GM12878 (cell line): ENCODE data around the gene UBA5. TPM values are rescaled to one million over a fixed set of nuclear protein-coding genes. Genes with fewer than 3 reads are reported as not detected.

Experiments
- ATAC-seq: fragments of 200-7000 bp; cut with Tn5 transposase; 3 replicates; pipeline ENCODE4 v1.9.1; 2020; ENCODE audit warnings: mild to moderate bottlenecking, moderate library complexity
- BruUV-seq: library from RNA; stranded (reverse); fragments of 400-500 nt; replicated peaks from 2 replicates; lab custom pipeline; 2021; lab: Mats Ljungman, UMichigan
- CTCF ChIA-PET: fragments of 300-600 bp; sonication (Branson Sonifier 250); formaldehyde crosslinking; extraction: SDS; loops from one replicate; lab custom pipeline; 2021; ENCODE audit warnings: inconsistent platforms; lab: Yijun Ruan, JAX
- POLR2A ChIA-PET: fragments of 350-600 bp; formaldehyde crosslinking; extraction: SDS; loops from one replicate; lab custom pipeline; 2021; ENCODE audit warnings: inconsistent platforms; lab: Charles Lee
- RAD21 ChIA-PET: fragments of 300-600 bp; sonication (Branson Sonifier 250); formaldehyde crosslinking; loops from one replicate; lab custom pipeline; 2023; ENCODE audit warnings: antibody characterized with exemption; ENCODE audit not compliant: unreplicated experiment; lab: Charles Lee
- SMC1A ChIA-PET: fragments of 300-600 bp; sonication (Branson Sonifier 250); formaldehyde crosslinking; loops from one replicate; lab custom pipeline; 2023; ENCODE audit not compliant: unreplicated experiment, uncharacterized antibody; lab: Charles Lee
- DNase-seq: peaks from one replicate; pipeline ENCODE4 v3.0.0-alpha.2; 2011; ENCODE audit warnings: low read depth, low spot score
- FAIRE-seq: peaks from 3 replicates; lab custom pipeline; 2011; peaks lifted over from hg19 to GRCh38; lab: Jason Lieb, UNC
- H2AFZ ChIP-seq: 2 replicates; pipeline ENCODE4 v1.6.0; 2011; ENCODE audit warnings: low read depth, low read length, control low read depth; ENCODE audit not compliant: control insufficient read depth
- H3K27ac ChIP-seq: 2 replicates; pipeline ENCODE4 v1.5.1; 2011; ENCODE audit warnings: control low read depth; ENCODE audit not compliant: control insufficient read depth, insufficient read depth
- H3K27me3 ChIP-seq, 2 experiments: replicated peaks in 1 of 2; 2 replicates each; pipeline versions ENCODE4 v1.6.0 to v1.6.1; 2011; ENCODE audit warnings: low read length in 1 of 2; ENCODE audit not compliant: control insufficient read depth in 2 of 2, insufficient read depth in 2 of 2
- H3K36me3 ChIP-seq, 2 experiments: 2 replicates each; pipeline ENCODE4 v1.5.1; 2011; ENCODE audit warnings: low read length in 1 of 2; ENCODE audit not compliant: control insufficient read depth in 2 of 2, insufficient read depth in 2 of 2
- H3K4me1 ChIP-seq: 2 replicates; pipeline ENCODE4 v1.6.1; 2011; ENCODE audit warnings: mild to moderate bottlenecking, low read length, moderate library complexity, mixed read lengths; ENCODE audit not compliant: control insufficient read depth, insufficient read depth
- H3K4me2 ChIP-seq: 2 replicates; pipeline ENCODE4 v1.6.0; 2011; ENCODE audit warnings: control low read depth; ENCODE audit not compliant: control insufficient read depth, insufficient read depth
- H3K4me3 ChIP-seq: fragments of 200-600 bp; sonication (generic); 2 replicates; pipeline ENCODE4 v1.5.1; 2016
- H3K79me2 ChIP-seq: 2 replicates; pipeline ENCODE4 v1.6.0; 2011; ENCODE audit warnings: low read length; ENCODE audit not compliant: control insufficient read depth, insufficient read depth
- H3K9ac ChIP-seq: 2 replicates; pipeline ENCODE4 v1.8.0; 2011; ENCODE audit warnings: low read length, control low read depth, mixed read lengths; ENCODE audit not compliant: control insufficient read depth, insufficient read depth
- H3K9me3 ChIP-seq: replicated peaks from 3 replicates; pipeline ENCODE4 v1.5.1; 2011; ENCODE audit warnings: mild to moderate bottlenecking, low read length; ENCODE audit not compliant: control insufficient read depth, insufficient read depth
- H4K20me1 ChIP-seq: 2 replicates; pipeline ENCODE4 v1.6.0; 2011; ENCODE audit not compliant: control insufficient read depth, insufficient read depth
- CBX5 ChIP-seq: sonication (generic); IDR thresholded peaks from 2 replicates; pipeline ENCODE4 v1.6.1; 2016; ENCODE audit warnings: low read depth, moderate library complexity, mild to moderate bottlenecking, inconsistent platforms
- CHD4 ChIP-seq: fragments of 200-600 bp; sonication (generic); IDR thresholded peaks from 2 replicates; pipeline ENCODE4 v1.6.1; 2016; ENCODE audit warnings: mild to moderate bottlenecking
- MEF2A ChIP-seq: IDR thresholded peaks from 2 replicates; pipeline ENCODE4 v1.6.1; 2011; ENCODE audit warnings: low read depth, mild to moderate bottlenecking, low read length, moderate library complexity; ENCODE audit not compliant: insufficient read depth
- ZNF384 ChIP-seq: IDR thresholded peaks from 2 replicates; pipeline ENCODE4 v1.6.1; 2012; ENCODE audit warnings: low read depth, mild to moderate bottlenecking, low read length, improper control_type of control experiment, borderline replicate concordance
- ZSCAN29 ChIP-seq: fragments of 450-650 bp; IDR thresholded peaks from 2 replicates; pipeline ENCODE4 v1.6.1; 2017; ENCODE audit warnings: mild to moderate bottlenecking, moderate library complexity
- WGBS: methylation state at CpG from one replicate; pipeline ENCODE4 v1.1.6; 2016; ENCODE audit warnings: low lambda C conversion rate; ENCODE audit not compliant: insufficient replicate concordance, insufficient coverage; ENCODE audit errors: missing lambda C conversion rate; 5-methylcytosine and 5-hydroxymethylcytosine counted together
- in situ Hi-C: fragments of 300-500 bp; cut with MboI; formaldehyde crosslinking; loops from 9 replicates; pipeline ENCODE4 v1.14.3; 2018; ENCODE audit warnings: mixed read lengths
- intact Hi-C: fragments of 100-400 bp; cut with micrococcal nuclease; formaldehyde crosslinking; loops from one replicate; pipeline ENCODE4 v1.14.2; 2022; ENCODE audit not compliant: unreplicated experiment
- polyA plus RNA-seq, 11 experiments: library from polyadenylated mRNA; depleted of rRNA in 4 of 11; unstranded in 6 of 11; stranded (reverse) in 5 of 11; fragments of >200 nt; fragmentation: Nextera tagmentation in 4 of 11; fragmentation: Illumina TruSeq in 1 of 11; extraction: Ambion mirVana in 4 of 11; extraction: Trizol in 1 of 11; gene quantifications; 1 replicate in 1 of 11; 2 replicates in 10 of 11; pipeline versions ENCODE4 v1.2.1 to v1.2.3, GENCODE V29; 2011 to 2016; ENCODE audit warnings: inconsistent platforms in 2 of 11, missing spikeins in 2 of 11, low read depth in 1 of 11
- total RNA-seq, 4 experiments: library from RNA; depleted of rRNA in 3 of 4; stranded (reverse); fragments of >200 nt in 3 of 4; fragmentation: Illumina TruSeq in 1 of 4; extraction: Trizol in 1 of 4; gene quantifications; 2 replicates each; pipeline versions ENCODE4 v1.2.1 to v1.2.3, GENCODE V29; 2013 to 2021
- TF ChIP-seq, protein P1 (sequence below): IDR thresholded peaks from 2 replicates; pipeline ENCODE4 v1.6.1; 2011; ENCODE audit warnings: borderline replicate concordance, low read depth, mild to moderate bottlenecking, moderate library complexity, mixed read lengths, low read length; ENCODE audit not compliant: insufficient read depth; ENCODE audit errors: extremely low read length
- TF ChIP-seq, protein P2 (sequence below): fragments of 150-350 bp; IDR thresholded peaks from 2 replicates; pipeline ENCODE4 v1.6.1; 2014; ENCODE audit warnings: mild to moderate bottlenecking, low read depth, low read length
- TF ChIP-seq, protein P3 (sequence below): fragments of 450-650 bp; formaldehyde crosslinking; IDR thresholded peaks from 2 replicates; pipeline ENCODE4 v1.4.0; 2022; ENCODE audit warnings: mild to moderate bottlenecking, moderate library complexity

UBA5 gene
- total and polyA plus RNA-seq, 10 of the 15 experiments (the other 5 are each of a cell fraction or from before 2014, with no cell fraction given) = 10.2 to 62.1 (median 43.8) TPM

DNA sequence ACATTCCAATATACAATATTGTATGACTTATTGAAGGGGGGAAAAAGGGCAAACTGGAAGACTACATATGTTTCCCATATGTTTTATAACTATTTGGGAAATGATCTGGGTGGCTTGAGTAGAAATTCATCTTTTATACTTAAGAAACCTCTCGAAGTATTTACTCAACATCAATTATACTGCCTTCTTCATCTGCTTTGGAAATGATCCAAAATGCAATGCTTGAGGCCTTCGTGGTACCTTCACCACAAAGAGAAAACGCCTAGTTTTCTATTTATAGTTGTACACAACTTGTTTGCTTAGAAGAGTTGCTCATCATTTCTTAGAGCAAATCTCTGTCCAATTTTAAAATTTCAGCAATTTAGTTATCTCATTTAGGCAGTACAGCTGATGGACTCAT, 44.2 kb upstream of the UBA5 start (continued):
- no peak for TF ChIP-seq CHD4
- no peak for TF ChIP-seq CBX5
- TF ChIP-seq, protein P1, sequence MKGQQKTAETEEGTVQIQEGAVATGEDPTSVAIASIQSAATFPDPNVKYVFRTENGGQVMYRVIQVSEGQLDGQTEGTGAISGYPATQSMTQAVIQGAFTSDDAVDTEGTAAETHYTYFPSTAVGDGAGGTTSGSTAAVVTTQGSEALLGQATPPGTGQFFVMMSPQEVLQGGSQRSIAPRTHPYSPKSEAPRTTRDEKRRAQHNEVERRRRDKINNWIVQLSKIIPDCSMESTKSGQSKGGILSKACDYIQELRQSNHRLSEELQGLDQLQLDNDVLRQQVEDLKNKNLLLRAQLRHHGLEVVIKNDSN = no peak
- TF ChIP-seq, protein P2, sequence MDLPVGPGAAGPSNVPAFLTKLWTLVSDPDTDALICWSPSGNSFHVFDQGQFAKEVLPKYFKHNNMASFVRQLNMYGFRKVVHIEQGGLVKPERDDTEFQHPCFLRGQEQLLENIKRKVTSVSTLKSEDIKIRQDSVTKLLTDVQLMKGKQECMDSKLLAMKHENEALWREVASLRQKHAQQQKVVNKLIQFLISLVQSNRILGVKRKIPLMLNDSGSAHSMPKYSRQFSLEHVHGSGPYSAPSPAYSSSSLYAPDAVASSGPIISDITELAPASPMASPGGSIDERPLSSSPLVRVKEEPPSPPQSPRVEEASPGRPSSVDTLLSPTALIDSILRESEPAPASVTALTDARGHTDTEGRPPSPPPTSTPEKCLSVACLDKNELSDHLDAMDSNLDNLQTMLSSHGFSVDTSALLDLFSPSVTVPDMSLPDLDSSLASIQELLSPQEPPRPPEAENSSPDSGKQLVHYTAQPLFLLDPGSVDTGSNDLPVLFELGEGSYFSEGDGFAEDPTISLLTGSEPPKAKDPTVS = no peak
- TF ChIP-seq, all 136 proteins: peak for 0

DNA sequence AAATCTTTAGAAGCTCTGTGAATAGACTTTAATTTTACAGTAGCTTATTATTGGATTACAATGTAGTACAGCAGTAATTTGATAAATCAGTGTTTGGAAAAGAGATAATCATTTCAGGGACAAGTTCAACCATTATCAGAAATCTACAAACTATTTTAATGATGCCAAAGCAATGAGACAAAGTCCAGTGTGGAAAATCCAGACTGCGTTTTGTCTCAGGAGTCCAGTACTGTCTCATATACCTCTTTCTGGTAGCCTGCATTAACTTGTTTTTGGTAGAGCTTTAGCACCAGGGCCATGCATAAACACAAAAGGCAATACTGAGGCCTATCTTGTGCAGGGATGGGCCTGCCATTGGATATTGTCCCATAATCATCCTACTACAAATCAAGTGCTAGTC, 43.3 kb upstream of the UBA5 start:
- Histone ChIP-seq H3K27ac (no peak overlapping the region), H3K4me2 (no peak overlapping the region), H3K9ac (no peak overlapping the region), H4K20me1 (no peaks in the 10 kb centered on the region)
- DNase-seq (no peak), ATAC-seq (no peak)
- intact Hi-C loops = no loop called here
- in situ Hi-C loops = no loop called here
- TF ChIP-seq MEF2A (no peak), ZSCAN29 (no peak), ZNF384 (no peak)
- TF ChIP-seq, protein P3, sequence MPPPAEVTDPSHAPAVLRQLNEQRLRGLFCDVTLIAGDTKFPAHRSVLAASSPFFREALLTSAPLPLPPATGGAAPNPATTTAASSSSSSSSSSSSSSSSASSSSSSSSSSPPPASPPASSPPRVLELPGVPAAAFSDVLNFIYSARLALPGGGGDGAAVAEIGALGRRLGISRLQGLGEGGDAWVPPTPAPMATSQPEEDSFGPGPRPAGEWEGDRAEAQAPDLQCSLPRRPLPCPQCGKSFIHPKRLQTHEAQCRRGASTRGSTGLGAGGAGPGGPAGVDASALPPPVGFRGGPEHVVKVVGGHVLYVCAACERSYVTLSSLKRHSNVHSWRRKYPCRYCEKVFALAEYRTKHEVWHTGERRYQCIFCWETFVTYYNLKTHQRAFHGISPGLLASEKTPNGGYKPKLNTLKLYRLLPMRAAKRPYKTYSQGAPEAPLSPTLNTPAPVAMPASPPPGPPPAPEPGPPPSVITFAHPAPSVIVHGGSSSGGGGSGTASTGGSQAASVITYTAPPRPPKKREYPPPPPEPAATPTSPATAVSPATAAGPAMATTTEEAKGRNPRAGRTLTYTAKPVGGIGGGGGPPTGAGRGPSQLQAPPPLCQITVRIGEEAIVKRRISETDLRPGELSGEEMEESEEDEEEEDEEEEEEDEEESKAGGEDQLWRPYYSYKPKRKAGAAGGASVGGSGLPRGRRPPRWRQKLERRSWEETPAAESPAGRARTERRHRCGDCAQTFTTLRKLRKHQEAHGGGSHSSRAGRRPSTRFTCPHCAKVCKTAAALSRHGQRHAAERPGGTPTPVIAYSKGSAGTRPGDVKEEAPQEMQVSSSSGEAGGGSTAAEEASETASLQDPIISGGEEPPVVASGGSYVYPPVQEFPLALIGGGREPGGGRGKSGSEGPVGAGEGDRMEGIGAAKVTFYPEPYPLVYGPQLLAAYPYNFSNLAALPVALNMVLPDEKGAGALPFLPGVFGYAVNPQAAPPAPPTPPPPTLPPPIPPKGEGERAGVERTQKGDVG = no peak
- TF ChIP-seq, all 136 proteins: peak for 0
- peaks cover 0 to 4% of the 10 kb centered on the region in 2 experiments; a peak in 1 of 4 replicates for H3K36me3 ChIP-seq
- no peak overlapping the region for H3K4me3 ChIP-seq
- FAIRE-seq = no peak
- WGBS = 97% methylated on average over 1 of the region's 1 CpG
- ChIA-PET RAD21 (no interaction called here), CTCF (interaction anchor here (2.1 kb wide), 1 partner anchor 9 kb away, joined by 5 read pairs; no protein-coding TSS in a partner anchor), SMC1A (interaction anchor here (1.2 kb wide), 1 partner anchor 82 kb away, joined by 3 read pairs; no protein-coding TSS in a partner anchor), POLR2A (no interaction called here)
- H2AFZ ChIP-seq = no peak overlapping the region
- H3K79me2 ChIP-seq = no peaks in the 10 kb centered on the region
- no peaks in the 10 kb centered on the region for H3K27me3 ChIP-seq
- BruUV-seq = no TSS peak
- no peaks in the 10 kb centered on the region for H3K4me1 ChIP-seq
- H3K9me3 ChIP-seq = no peaks in the 10 kb centered on the region; the same call in 2 of the 3 replicates
